ENCODE data around the gene BPIFB6. TPM values are rescaled to one million over a fixed set of nuclear protein-coding genes. Genes with fewer than 3 reads are reported as not detected.
A peak's percentile ranks its signal among the peaks of the same experiment; 100 is the strongest.

BPIFB6 gene
- total RNA-seq, 2 donors from 2014 or later: not detected

- DNase-seq (ENCODE audit: low spot score in 2 of 2) (no peak), ATAC-seq (no peak)
- H3K36me3 Mint-ChIP-seq: no peaks in the 10 kb centered on the region
- no peaks in the 10 kb centered on the region for H3K9me3 Mint-ChIP-seq
- no peak overlapping the region for H3K27ac Mint-ChIP-seq
Measured at GRCh38 chr20:33081411-33082154, 50.1 kb downstream of the BPIFB6 start.

GRCh38 chr20:33082546-33082945, 51.1 kb downstream of the BPIFB6 start:
- Mint-ChIP-seq H3K27ac (no peak overlapping the region), H3K9me3 (no peaks in the 10 kb centered on the region), H3K36me3 (no peaks in the 10 kb centered on the region)
- DNase-seq (ENCODE audit: low spot score in 2 of 2) (no peak), ATAC-seq (no peak)

DNA sequence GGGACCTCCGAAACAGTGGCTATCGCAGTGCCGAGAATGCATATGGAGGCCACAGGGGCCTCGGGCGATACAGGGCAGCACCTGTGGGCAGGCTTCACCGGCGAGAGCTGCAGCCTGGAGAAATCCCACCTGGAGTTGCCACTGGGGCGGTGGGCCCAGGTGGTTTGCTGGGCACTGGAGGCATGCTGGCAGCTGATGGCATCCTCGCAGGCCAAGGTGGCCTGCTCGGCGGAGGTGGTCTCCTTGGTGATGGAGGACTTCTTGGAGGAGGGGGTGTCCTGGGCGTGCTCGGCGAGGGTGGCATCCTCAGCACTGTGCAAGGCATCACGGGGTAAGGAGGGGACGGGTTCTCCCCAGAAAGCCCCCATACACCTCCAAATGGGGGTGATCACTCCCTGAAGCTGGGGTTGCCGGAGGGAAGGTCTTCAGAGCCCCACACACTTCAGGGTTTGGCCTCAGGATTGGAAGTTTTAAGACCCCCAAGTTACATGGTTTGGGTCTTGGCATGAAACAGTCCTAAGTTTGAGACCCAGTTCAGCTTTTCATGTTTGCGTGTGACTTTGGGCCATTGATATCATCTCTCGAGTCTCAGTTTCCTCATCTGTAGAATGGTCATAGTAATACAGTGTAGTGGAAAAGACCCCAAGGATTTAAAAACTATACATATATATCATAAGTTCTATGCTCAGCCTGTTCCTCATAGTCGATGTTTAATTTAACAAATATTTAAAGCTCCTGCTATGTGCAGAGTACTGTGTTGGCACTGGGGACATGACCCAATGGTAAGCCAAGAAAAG, 52.3 kb downstream of the BPIFB6 start:
- no peak for DNase-seq (ENCODE audit: low spot score in 2 of 2)
- H3K36me3 Mint-ChIP-seq: no peaks in the 10 kb centered on the region
- peak overlapping the region in 1 of 2 donors; percentile 24 for H3K27ac Mint-ChIP-seq
- no peak for ATAC-seq
- no peaks in the 10 kb centered on the region for H3K9me3 Mint-ChIP-seq

DNA sequence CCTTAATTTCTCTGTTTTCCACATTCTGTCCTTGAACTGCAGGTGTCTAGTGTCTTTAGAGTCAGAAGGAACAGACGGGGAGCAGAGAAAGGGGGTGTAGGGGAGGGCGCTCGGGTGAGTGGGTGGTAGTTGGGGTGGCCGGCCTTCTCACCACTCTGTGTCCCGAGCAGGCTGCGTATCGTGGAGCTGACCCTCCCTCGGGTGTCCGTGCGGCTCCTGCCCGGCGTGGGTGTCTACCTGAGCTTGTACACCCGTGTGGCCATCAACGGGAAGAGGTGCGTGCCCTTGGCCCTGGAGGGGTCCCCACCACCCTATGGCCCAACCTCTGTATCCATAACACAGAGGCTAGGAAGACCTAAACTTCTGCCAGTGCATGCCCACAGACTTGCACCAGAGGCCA, 53.3 kb downstream of the BPIFB6 start:
- no peaks in the 10 kb centered on the region for H3K9me3 Mint-ChIP-seq
- no peak overlapping the region for H3K27ac Mint-ChIP-seq
- DNase-seq (ENCODE audit: low spot score in 2 of 2) (no peak), ATAC-seq (no peak)
- H3K36me3 Mint-ChIP-seq: no peaks in the 10 kb centered on the region

GRCh38 chr20:33086052-33086722, 54.7 kb downstream of the BPIFB6 start:
- H3K36me3 Mint-ChIP-seq: no peaks in the 10 kb centered on the region
- no peaks in the 10 kb centered on the region for H3K9me3 Mint-ChIP-seq
- no peak for ATAC-seq
- no peak overlapping the region for H3K27ac Mint-ChIP-seq
- DNase-seq (ENCODE audit: low spot score in 2 of 2): no peak

DNA sequence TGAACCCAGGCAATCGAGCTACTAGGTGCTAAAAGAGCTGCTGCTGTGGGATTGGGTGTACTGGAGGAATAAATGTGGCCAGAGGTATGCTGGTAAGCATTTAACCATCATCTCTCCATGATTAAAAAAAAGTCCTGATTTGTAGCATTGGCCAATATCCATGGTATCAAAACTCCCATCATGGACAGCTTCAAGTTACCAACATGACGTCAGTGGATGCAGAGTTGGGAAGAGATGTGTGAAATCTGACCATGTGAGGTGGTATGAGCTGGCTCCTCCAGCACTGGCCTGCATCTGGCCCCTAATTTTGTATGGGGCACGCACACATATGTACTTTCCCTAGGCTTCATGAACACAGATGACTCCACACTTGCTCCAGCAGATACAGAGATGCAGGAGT, 59.7 kb downstream of the BPIFB6 start:
- DNase-seq (ENCODE audit: low spot score in 2 of 2): no peak

DNA sequence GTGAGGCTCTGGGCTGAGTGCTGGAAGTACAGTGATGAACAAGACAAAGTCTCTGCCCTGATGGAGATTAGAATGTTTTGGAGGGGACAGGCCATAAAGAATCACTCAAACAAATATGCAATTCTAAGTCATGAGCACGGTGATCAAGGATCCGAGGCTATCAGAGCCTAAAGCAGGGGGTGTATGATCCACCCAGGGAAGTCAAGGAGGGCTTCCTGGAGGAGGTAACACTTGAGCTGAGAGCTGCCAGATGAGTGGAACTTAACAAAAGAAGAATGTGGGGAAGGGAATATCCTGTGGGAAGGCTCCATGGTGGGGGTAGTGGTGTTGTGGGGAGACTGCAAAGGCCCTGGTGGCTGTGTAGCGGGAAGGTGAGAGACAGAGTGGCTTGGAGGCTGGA, 60.2 kb downstream of the BPIFB6 start:
- ATAC-seq: no peak
- Mint-ChIP-seq H3K36me3 (no peaks in the 10 kb centered on the region), H3K27ac (no peak overlapping the region), H3K9me3 (peaks cover 5 to 6% of the 10 kb centered on the region in 2 donors)
- no peak for DNase-seq (ENCODE audit: low spot score in 2 of 2)

More for the DNA sequence above, 59.7 kb downstream of the BPIFB6 start:
- H3K27ac Mint-ChIP-seq: no peak overlapping the region
- no peak for ATAC-seq
- H3K36me3 Mint-ChIP-seq: no peaks in the 10 kb centered on the region
- H3K9me3 Mint-ChIP-seq: peaks cover 5 to 6% of the 10 kb centered on the region in 2 donors

DNA sequence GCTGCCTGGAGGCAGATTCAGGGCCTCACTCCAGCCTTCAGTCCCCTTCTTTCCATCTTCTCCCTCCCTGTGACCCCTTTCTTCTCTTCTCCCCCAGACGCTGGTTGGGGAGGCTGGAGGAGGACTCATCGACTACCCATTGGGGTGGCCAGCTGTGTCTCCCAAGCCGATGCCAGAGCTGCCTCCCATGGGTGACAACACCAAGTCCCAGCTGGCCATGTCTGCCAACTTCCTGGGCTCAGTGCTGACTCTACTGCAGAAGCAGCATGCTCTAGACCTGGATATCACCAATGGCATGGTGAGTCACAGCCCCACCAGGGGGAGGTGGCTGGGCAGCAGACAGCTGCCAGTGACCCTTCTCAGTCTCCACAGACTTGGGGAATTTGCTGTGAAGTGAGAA, 60.9 kb downstream of the BPIFB6 start:
- no peaks in the 10 kb centered on the region for H3K36me3 Mint-ChIP-seq
- ATAC-seq: no peak
- DNase-seq (ENCODE audit: low spot score in 2 of 2): no peak
- peaks cover 5 to 6% of the 10 kb centered on the region in 2 donors for H3K9me3 Mint-ChIP-seq
- H3K27ac Mint-ChIP-seq: no peak overlapping the region

DNA sequence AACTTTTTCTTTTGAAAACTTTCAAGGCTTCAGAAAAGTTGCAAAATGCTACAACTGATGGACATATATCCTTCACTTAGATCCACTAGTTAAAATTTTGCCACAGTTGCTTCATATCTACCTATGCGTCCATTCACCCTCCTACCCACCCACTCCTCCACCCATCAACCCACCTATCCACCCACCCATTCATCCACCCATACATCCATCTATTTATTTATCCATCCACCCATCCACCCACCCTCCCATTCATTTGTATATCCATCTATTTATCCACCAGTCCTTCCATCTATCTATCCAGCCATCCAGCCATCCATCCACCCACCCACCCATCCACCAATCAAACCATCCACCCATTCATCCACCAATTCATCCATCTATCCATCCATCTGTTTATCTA, 61.6 kb downstream of the BPIFB6 start:
- Mint-ChIP-seq H3K9me3 (peaks cover 5 to 6% of the 10 kb centered on the region in 2 donors), H3K27ac (no peak overlapping the region), H3K36me3 (no peaks in the 10 kb centered on the region)
- DNase-seq (ENCODE audit: low spot score in 2 of 2) (no peak), ATAC-seq (no peak)

DNA sequence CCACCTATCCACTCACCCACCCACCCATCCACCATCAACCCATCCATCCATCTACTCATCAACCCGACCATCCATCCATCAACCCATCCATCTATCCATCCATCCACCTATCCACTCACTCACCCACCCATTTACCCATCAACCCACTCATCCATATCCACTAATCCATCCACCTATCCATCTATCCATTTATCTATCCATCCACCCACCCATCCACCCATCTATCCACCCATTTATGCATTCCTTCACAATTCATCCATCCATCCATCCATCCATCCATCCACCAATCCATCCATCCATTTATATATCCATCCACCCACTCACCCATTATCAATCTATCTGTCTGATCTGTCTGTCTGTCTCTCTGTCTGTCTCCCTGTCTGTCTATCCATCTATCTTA, 62.1 kb downstream of the BPIFB6 start:
- ATAC-seq (no peak), DNase-seq (ENCODE audit: low spot score in 2 of 2) (no peak)
- Mint-ChIP-seq H3K27ac (no peak overlapping the region), H3K36me3 (no peaks in the 10 kb centered on the region), H3K9me3 (peaks cover 5 to 6% of the 10 kb centered on the region in 2 donors)

Other genes starting within 250 kb of the BPIFB6 start
- 100 to 1,000 TPM; 106 to 142 TPM for gene MAPRE1, start 211.7 kb upstream of the BPIFB6 start, total RNA-seq
- under 1 TPM; 0.52 to 0.70 TPM for gene EFCAB8, start 172.7 kb upstream of the BPIFB6 start, total RNA-seq
- not detected for gene SUN5, start 27.2 kb upstream of the BPIFB6 start, total RNA-seq
- not detected for gene BPIFB2, start 23.9 kb upstream of the BPIFB6 start, total RNA-seq
- gene BPIFB3, start 22.3 kb downstream of the BPIFB6 start, total RNA-seq: not detected
- gene BPIFB4, start 48.0 kb downstream of the BPIFB6 start, total RNA-seq: not detected
- not detected for gene BPIFA2, start 136.5 kb downstream of the BPIFB6 start, total RNA-seq
- gene BPIFA3, start 185.7 kb downstream of the BPIFB6 start, total RNA-seq: not detected
- not detected for gene BPIFA1, start 204.3 kb downstream of the BPIFB6 start, total RNA-seq